ENCODE results near the gene LLGL2.
A peak's percentile ranks its signal among the peaks of the same experiment; 100 is the strongest.
"Not testable (repeated sequence)": the region's sequence is repeated elsewhere in the genome, so short reads cannot be mapped to it uniquely, and the experiment has no call there.

LLGL2 gene

GRCh38 chr17:75570034-75570676 is 44.7 kb downstream of the LLGL2 start:
- DNase-seq (ENCODE audit: low read depth): no peak

GRCh38 chr17:75570772-75571171 is 45.3 kb downstream of the LLGL2 start:
- no peak for DNase-seq (ENCODE audit: low read depth)

GRCh38 chr17:75571197-75571884 is 45.8 kb downstream of the LLGL2 start:
- DNase-seq (ENCODE audit: low read depth): no peak

- DNase-seq (ENCODE audit: low read depth): no peak
Observed at GRCh38 chr17:75571885-75572215, 46.4 kb downstream of the LLGL2 start.

DNA sequence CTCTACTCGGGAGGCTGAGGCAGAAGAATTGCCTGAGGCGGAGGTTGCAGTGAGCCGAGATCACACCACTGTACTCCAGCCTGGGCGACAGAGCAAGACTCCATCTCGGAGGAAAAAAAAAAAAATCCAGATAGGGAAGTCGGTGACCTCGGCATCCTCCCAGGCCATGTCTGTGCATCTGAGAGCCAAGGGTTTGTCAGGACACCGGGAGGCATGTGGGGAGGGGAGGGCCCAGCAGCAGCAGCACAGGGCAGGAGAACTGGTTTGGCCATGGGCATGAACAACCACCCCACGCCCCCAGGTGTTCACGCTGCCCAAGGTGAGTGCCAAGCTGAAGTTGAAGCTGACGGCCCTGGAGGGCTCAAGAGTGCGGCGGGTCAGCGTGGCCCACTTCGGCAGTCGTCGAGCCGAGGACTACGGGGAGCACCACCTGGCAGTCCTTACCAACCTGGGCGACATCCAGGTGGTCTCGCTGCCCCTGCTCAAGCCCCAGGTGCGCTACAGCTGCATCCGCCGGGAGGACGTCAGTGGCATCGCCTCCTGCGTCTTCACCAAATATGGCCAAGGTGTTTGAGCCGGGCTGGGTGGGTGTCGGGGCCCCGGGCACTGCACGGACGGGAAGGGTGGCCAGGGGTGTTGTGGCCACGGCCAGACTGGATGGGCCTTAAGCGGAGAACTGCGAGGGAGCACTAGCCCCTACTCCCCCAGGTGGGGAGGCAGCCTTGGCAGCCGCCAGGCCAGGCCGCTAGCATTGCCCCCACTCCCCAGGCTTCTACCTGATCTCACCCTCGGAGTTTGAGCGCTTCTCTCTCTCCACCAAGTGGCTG is 47.4 kb downstream of the LLGL2 start:
- DNase-seq (ENCODE audit: low read depth): no peak

DNA sequence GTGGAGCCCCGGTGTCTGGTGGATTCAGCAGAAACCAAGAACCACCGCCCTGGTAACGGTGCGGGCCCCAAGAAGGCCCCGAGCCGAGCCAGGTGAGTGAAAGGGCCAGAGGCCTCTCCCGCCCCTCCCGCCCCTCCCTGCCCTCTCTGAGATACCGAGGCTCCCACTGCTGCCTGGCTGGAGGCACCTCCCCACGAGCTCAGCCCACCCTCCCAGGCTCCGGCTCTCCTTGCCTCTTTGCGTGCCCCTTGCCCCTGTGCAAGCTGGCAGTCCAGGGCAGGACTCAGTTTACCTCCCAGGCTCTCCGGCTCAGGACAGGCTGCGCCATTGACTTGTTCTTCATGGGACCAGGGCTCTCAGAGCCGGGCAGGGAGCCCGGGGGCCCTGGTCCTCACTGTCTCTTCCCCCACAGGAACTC is 48.1 kb downstream of the LLGL2 start:
- no peak for DNase-seq (ENCODE audit: low read depth)

- no peak for DNase-seq (ENCODE audit: low read depth)
Observed at GRCh38 chr17:75573994-75574393, 48.5 kb downstream of the LLGL2 start.

DNA sequence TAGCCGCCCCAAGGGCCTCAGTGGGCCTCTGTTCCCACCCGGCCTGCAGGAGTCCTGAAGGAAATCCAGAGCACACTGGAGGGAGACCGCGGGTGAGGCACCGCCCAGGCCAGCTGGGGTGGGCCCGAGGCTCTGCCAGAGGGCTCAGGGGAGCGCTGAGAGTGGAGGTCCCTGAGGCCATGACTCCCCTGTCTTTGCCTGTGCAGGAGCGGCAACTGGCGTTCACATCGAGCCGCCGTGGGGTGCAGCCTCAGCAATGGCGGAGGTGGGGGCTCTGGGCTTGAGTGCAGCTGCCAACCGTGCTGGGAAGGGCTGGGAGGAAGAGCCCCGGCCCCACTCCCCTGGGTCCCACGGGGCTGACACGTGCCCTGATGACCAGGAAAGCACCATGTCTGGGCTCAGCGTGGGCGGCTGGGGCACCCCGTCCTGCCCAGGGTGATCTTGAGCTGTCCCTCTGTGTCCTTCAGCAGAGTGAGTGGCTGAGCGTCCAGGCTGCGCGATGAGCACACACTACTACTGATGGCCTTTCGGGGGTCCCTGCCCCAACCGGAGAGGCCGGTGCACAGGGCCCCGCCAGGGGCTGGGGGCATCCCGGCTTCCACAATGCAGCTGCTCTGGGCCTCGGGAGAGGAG is 49.0 kb downstream of the LLGL2 start:
- no peak for DNase-seq (ENCODE audit: low read depth)

DNA sequence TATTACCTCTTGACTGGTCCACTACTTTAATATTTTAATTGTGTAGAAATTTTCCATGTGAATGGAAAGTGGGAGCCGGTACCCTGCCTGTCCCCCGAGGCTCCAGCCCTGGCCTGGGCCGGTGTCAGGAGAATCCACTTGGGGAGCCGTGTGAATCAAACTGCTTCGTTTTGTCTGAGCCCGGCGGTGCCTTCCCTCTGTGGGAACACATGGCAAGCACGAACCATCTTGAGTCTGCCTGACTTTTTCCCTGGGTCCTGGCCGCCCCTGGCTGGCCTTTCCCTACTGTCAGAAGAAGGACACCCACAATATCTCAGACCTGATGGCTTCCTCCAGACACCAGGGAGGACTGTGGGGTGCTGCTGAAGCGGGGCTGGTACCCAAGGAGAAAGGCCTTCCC is 49.7 kb downstream of the LLGL2 start:
- DNase-seq (ENCODE audit: low read depth): no peak

- DNase-seq (ENCODE audit: low read depth): no peak
Observed at GRCh38 chr17:75575728-75576127, 50.2 kb downstream of the LLGL2 start.

- no peak for DNase-seq (ENCODE audit: low read depth)
Observed at GRCh38 chr17:75576661-75577060, 51.2 kb downstream of the LLGL2 start.

- peak; percentile 17 for DNase-seq (ENCODE audit: low read depth)
Observed at GRCh38 chr17:75581121-75581725, 55.7 kb downstream of the LLGL2 start.

- not testable (repeated sequence) for DNase-seq (ENCODE audit: low read depth)
Observed at GRCh38 chr17:75583197-75583596, 57.7 kb downstream of the LLGL2 start.

DNA sequence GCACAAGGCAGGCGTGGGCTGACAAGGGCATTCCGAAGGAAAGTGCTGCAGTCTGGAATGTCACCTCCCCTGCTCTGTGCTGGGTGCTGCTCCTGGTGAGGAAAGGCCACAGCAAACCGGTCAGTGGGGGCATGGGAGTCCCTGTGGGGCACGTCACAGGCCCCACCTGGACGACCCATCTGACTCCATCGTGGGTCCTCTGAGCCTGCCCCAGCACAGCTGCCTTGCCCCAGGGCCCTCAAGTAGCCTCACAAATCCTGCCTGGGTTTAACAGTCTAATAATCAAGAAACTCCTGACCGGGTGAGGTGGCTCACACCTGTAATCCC is 59.3 kb downstream of the LLGL2 start:
- no peak for DNase-seq (ENCODE audit: low read depth)

- DNase-seq (ENCODE audit: low read depth): peak; percentile 46
Observed at GRCh38 chr17:75587675-75588595, 62.4 kb downstream of the LLGL2 start, which contains the start of gene MYO15B. TSS of gene MYO15B (plus strand) at chr17:75587800. CDS start at chr17:75588058, 258 bp downstream.

- no peak for DNase-seq (ENCODE audit: low read depth)
Observed at GRCh38 chr17:75588596-75589011, 63.1 kb downstream of the LLGL2 start.

GRCh38 chr17:75589012-75589918 is 63.8 kb downstream of the LLGL2 start:
- peak; percentile 90 for DNase-seq (ENCODE audit: low read depth)

DNA sequence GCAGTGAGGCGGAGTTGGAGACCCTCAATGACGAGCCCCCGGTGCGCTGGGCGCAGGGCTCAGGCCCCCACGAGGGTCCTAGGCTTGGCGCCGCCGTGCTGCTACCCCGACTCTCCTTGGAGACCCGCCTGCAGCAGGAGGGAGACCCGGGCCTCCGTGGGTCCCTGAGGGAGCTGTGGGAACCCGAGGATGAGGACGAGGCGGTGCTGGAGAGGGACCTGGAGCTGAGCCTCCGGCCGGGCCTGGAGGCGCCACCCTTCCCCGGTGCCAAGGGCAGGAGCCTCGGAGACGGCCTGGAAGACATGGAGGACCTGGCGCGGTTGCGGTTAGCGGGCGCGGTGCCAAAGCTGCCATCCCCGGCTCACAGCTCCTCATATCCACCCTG is 64.4 kb downstream of the LLGL2 start:
- DNase-seq (ENCODE audit: low read depth): no peak

DNA sequence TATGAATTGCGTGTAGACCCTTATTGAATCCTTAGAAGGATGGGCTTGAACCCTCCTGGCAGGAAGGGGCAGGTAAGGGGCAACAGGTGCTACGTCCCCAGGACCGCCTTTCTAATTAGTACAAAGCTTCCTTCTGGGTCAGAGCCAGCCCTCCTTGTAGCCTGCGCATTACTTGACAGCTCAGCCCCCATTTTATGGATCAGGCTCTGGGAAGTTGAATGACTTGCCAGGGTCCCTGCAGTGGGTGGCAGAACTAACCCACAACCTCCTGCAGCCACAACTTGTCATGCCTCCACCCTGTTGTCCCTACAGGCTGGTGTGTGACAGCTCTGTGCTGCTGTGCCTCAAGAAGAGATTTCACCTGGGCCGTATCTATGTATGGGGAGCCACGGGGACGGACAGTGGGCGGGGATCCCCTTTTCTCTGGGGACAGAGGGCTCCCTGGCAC is 64.8 kb downstream of the LLGL2 start:
- no peak for DNase-seq (ENCODE audit: low read depth)
